ENCODE data around the gene MAP2K5. TPM values are rescaled to one million over a fixed set of nuclear protein-coding genes. Genes with fewer than 3 reads are reported as not detected.

MAP2K5 gene
- polyA plus RNA-seq, 1 donor from 2014 or later, result 12.1 TPM

DNA sequence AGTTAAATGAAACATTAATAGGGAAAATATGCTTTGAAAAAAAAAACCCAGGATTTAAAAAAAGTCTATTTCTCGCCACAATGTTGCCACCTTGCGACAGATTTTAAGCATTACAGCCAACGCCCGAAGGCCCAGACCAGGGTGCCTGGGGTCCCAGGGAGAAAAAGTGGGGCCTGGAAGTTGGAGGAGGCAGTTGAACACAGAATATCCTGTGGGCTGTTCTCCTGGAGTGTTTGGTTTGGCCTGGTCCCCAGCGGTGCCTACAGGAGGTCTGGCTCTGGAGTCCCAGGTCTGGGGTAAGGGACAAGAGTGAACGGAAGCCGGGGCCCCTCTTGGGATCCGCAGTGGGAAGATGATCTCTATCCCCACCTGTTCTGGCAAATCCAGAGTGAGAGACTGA, 294.0 kb downstream of the MAP2K5 start:
- no peaks in the 10 kb centered on the region for H3K36me3 ChIP-seq (ENCODE audit: insufficient read depth, low read length)
- no peaks in the 10 kb centered on the region for H3K79me2 ChIP-seq (replicated peaks; ENCODE audit: insufficient read depth, low read length)
- no peak overlapping the region for H3K27ac ChIP-seq (ENCODE audit: low read length)
- H3K9me2 ChIP-seq (ENCODE audit: insufficient read depth, low read length), result no peaks in the 10 kb centered on the region
- no peak overlapping the region for H3K4me2 ChIP-seq (ENCODE audit: low read length)
- H3K4me3 ChIP-seq (ENCODE audit: low read length), result no peak overlapping the region
- H2AFZ ChIP-seq (ENCODE audit: low read depth, low read length), result no peak overlapping the region
- H3K9ac ChIP-seq (ENCODE audit: low read length), result no peak overlapping the region
- TF ChIP-seq TAF1 (IDR thresholded peaks at IDR 0.05; ENCODE audit: low read depth) (no peak), SMC3 (conservative IDR thresholded peaks at IDR 0.05; ENCODE audit: poor library complexity) (peak; percentile 86), RAD21 (conservative IDR thresholded peaks at IDR 0.05) (peak; percentile 85)
- TF ChIP-seq, protein P1, sequence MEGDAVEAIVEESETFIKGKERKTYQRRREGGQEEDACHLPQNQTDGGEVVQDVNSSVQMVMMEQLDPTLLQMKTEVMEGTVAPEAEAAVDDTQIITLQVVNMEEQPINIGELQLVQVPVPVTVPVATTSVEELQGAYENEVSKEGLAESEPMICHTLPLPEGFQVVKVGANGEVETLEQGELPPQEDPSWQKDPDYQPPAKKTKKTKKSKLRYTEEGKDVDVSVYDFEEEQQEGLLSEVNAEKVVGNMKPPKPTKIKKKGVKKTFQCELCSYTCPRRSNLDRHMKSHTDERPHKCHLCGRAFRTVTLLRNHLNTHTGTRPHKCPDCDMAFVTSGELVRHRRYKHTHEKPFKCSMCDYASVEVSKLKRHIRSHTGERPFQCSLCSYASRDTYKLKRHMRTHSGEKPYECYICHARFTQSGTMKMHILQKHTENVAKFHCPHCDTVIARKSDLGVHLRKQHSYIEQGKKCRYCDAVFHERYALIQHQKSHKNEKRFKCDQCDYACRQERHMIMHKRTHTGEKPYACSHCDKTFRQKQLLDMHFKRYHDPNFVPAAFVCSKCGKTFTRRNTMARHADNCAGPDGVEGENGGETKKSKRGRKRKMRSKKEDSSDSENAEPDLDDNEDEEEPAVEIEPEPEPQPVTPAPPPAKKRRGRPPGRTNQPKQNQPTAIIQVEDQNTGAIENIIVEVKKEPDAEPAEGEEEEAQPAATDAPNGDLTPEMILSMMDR (IDR thresholded peaks at IDR 0.05; ENCODE audit: poor library complexity, severe bottlenecking), result peak; percentile 84
- H3K27me3 ChIP-seq (ENCODE audit: insufficient read depth, low read depth, low read length), result peaks cover 73% of the 10 kb centered on the region
- no peaks in the 10 kb centered on the region for H3F3A ChIP-seq (ENCODE audit: insufficient read depth, low read length, poor library complexity, severe bottlenecking)
- H4K20me1 ChIP-seq (ENCODE audit: insufficient read depth), result no peaks in the 10 kb centered on the region
- H3K9me3 ChIP-seq (ENCODE audit: low read length), result no peaks in the 10 kb centered on the region

DNA sequence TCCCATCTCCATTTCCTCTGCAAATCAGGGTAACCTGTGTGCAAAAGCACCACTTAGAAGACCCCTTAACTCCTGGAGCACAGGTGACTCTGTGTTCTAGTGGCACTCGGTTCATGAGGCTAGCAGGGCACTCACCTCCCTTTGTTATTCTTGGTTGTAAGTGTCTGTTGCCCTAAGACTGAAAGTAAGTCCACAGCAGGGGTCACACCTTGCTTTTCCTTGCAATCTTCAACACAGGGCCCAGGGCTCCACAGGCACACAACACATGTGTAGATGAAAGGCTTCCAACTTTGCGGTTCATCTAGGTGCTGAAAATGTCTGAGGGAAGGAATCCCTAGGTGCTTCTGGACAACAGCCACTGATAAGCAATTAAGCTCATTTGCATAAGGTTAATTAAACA, 294.5 kb downstream of the MAP2K5 start:
- Histone ChIP-seq H3K36me3 (ENCODE audit: insufficient read depth, low read length) (no peaks in the 10 kb centered on the region), H3K9ac (ENCODE audit: low read length) (no peak overlapping the region), H3K27me3 (ENCODE audit: insufficient read depth, low read depth, low read length) (peaks cover 68% of the 10 kb centered on the region), H3K9me3 (ENCODE audit: low read length) (no peaks in the 10 kb centered on the region), H2AFZ (ENCODE audit: low read depth, low read length) (no peak overlapping the region), H3K27ac (ENCODE audit: low read length) (no peak overlapping the region), H3K4me3 (ENCODE audit: low read length) (no peak overlapping the region), H4K20me1 (ENCODE audit: insufficient read depth) (no peaks in the 10 kb centered on the region), H3K4me2 (ENCODE audit: low read length) (no peak overlapping the region), H3K9me2 (ENCODE audit: insufficient read depth, low read length) (no peaks in the 10 kb centered on the region), H3F3A (ENCODE audit: insufficient read depth, low read length, poor library complexity, severe bottlenecking) (no peaks in the 10 kb centered on the region), H3K79me2 (replicated peaks; ENCODE audit: insufficient read depth, low read length) (no peaks in the 10 kb centered on the region)
- TF ChIP-seq RAD21 (conservative IDR thresholded peaks at IDR 0.05) (no peak), SMC3 (conservative IDR thresholded peaks at IDR 0.05; ENCODE audit: poor library complexity) (no peak), TAF1 (IDR thresholded peaks at IDR 0.05; ENCODE audit: low read depth) (no peak), POLR2AphosphoS5 (IDR thresholded peaks at IDR 0.05) (no peak), EZH2 (IDR thresholded peaks at IDR 0.05; ENCODE audit: borderline replicate concordance, insufficient read depth, low read length, poor library complexity, severe bottlenecking) (no peak), MXI1 (conservative IDR thresholded peaks at IDR 0.05; ENCODE audit: poor library complexity, severe bottlenecking) (no peak), EP300 (conservative IDR thresholded peaks at IDR 0.05; ENCODE audit: poor library complexity, severe bottlenecking) (no peak)
- TF ChIP-seq, protein P2, sequence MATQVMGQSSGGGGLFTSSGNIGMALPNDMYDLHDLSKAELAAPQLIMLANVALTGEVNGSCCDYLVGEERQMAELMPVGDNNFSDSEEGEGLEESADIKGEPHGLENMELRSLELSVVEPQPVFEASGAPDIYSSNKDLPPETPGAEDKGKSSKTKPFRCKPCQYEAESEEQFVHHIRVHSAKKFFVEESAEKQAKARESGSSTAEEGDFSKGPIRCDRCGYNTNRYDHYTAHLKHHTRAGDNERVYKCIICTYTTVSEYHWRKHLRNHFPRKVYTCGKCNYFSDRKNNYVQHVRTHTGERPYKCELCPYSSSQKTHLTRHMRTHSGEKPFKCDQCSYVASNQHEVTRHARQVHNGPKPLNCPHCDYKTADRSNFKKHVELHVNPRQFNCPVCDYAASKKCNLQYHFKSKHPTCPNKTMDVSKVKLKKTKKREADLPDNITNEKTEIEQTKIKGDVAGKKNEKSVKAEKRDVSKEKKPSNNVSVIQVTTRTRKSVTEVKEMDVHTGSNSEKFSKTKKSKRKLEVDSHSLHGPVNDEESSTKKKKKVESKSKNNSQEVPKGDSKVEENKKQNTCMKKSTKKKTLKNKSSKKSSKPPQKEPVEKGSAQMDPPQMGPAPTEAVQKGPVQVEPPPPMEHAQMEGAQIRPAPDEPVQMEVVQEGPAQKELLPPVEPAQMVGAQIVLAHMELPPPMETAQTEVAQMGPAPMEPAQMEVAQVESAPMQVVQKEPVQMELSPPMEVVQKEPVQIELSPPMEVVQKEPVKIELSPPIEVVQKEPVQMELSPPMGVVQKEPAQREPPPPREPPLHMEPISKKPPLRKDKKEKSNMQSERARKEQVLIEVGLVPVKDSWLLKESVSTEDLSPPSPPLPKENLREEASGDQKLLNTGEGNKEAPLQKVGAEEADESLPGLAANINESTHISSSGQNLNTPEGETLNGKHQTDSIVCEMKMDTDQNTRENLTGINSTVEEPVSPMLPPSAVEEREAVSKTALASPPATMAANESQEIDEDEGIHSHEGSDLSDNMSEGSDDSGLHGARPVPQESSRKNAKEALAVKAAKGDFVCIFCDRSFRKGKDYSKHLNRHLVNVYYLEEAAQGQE (IDR thresholded peaks at IDR 0.05; ENCODE audit: borderline replicate concordance), result no peak
- TF ChIP-seq, protein P1 (IDR thresholded peaks at IDR 0.05; ENCODE audit: poor library complexity, severe bottlenecking), result no peak
